Hematopoietic multipotent progenitor cell treated with erythropoietin and hydrocortisone succinate and interleukin-3 and kit ligand, for 15 days (in vitro differentiated cells): ENCODE measurements around the gene CANT1.
"Not testable (repeated sequence)": the region's sequence is repeated elsewhere in the genome, so short reads cannot be mapped to it uniquely, and the experiment has no call there.

ENCODE experiments used
- DNase-seq: peaks from one replicate; pipeline ENCODE4 v3.0.0-alpha.2; 2015; ENCODE audit warnings: low spot score

The CANT1 gene

GRCh38 chr17:79027274-79027924 is 17.8 kb upstream of the CANT1 start:
- DNase-seq: no peak

- DNase-seq: no peak
These were observed 17.1 kb upstream of the CANT1 start for GRCh38 chr17:79026376-79027273.

- DNase-seq: no peak
These were observed 15.6 kb upstream of the CANT1 start for GRCh38 chr17:79024901-79025737.

- no peak for DNase-seq
These were observed 14.6 kb upstream of the CANT1 start, which contains the start of gene C1QTNF1 for GRCh38 chr17:79023886-79024771. Gene C1QTNF1, plus strand, starts transcription at chr17:79024169. Its CDS starts 19,800 bp downstream, at chr17:79043969.

GRCh38 chr17:79023180-79023705 is 13.7 kb upstream of the CANT1 start:
- no peak for DNase-seq

GRCh38 chr17:79022507-79022991 is 13.0 kb upstream of the CANT1 start:
- DNase-seq: no peak

- not testable (repeated sequence) for DNase-seq
These were observed 12.4 kb upstream of the CANT1 start for GRCh38 chr17:79021929-79022328.

GRCh38 chr17:79020631-79021301 is 11.2 kb upstream of the CANT1 start:
- DNase-seq: no peak

GRCh38 chr17:79019632-79020584 is 10.3 kb upstream of the CANT1 start:
- DNase-seq: peak; percentile 27

GRCh38 chr17:79019261-79019631 is 9.7 kb upstream of the CANT1 start:
- DNase-seq: no peak

- DNase-seq: no peak
These were observed 8.8 kb upstream of the CANT1 start for GRCh38 chr17:79018370-79018695.

- DNase-seq: no peak
These were observed 8.2 kb upstream of the CANT1 start for GRCh38 chr17:79017546-79018369.

- DNase-seq: no peak
These were observed 4.7 kb upstream of the CANT1 start for GRCh38 chr17:79014158-79014758.

- no peak for DNase-seq
These were observed 3.1 kb upstream of the CANT1 start for GRCh38 chr17:79012563-79013134.

- no peak for DNase-seq
These were observed 2.0 kb upstream of the CANT1 start for GRCh38 chr17:79011451-79012147.

GRCh38 chr17:79010304-79010646 is 711 bp upstream of the CANT1 start:
- DNase-seq: no peak
